K562 (cell line): ENCODE results near the gene SLC39A11. TPM values are rescaled to one million over a fixed set of nuclear protein-coding genes. Genes with fewer than 3 reads are reported as not detected.

Experiments
- ARID3B ChIP-seq: fragments of 250-450 bp; sonication (Bioruptor Pico); IDR thresholded peaks from 2 replicates; pipeline ENCODE4 v1.4.0; 2020; ENCODE audit warnings: borderline replicate concordance
- CTCF ChIP-seq, 3 experiments: IDR thresholded peaks in 2 of 3; conservative IDR thresholded peaks in 1 of 3; 2 replicates each; pipeline ENCODE4 v1.5.1; 2011 to 2012; ENCODE audit warnings: low read length in 3 of 3, mild to moderate bottlenecking in 3 of 3, control low read depth in 2 of 3, improper control_type of control experiment in 1 of 3, inconsistent platforms in 1 of 3, low read depth in 1 of 3, mixed read lengths in 1 of 3, moderate library complexity in 1 of 3; ENCODE audit not compliant: insufficient read depth in 2 of 3
- CXXC5 ChIP-seq: fragments of 250-450 bp; sonication (Bioruptor Pico); IDR thresholded peaks from 2 replicates; pipeline ENCODE4 v1.8.0; 2022; ENCODE audit warnings: inconsistent platforms, mild to moderate bottlenecking, moderate library complexity
- HCFC1 ChIP-seq: IDR thresholded peaks from 2 replicates; pipeline ENCODE4 v1.6.1; 2012; ENCODE audit warnings: low read depth, low read length, improper control_type of control experiment
- KLF10 ChIP-seq: fragments of 250-450 bp; sonication (Bioruptor Pico); IDR thresholded peaks from 2 replicates; pipeline ENCODE4 v1.6.1; 2021; ENCODE audit warnings: matching md5 sums
- NCOA1 ChIP-seq: fragments of 450-650 bp; IDR thresholded peaks from 2 replicates; pipeline ENCODE4 v1.6.1; 2016; ENCODE audit warnings: low read depth
- NELFE ChIP-seq: IDR thresholded peaks from 2 replicates; pipeline ENCODE4 v1.6.1; 2011; ENCODE audit warnings: mild to moderate bottlenecking; ENCODE audit not compliant: insufficient read depth, insufficient read length
- PURB ChIP-seq: sonication (generic); formaldehyde crosslinking; IDR thresholded peaks from 2 replicates; pipeline ENCODE4 v1.9.0; 2021; ENCODE audit warnings: low read depth, mild to moderate bottlenecking, missing genetic modification reagents
- RFX7 ChIP-seq: fragments of 250-450 bp; sonication (Bioruptor Pico); IDR thresholded peaks from 2 replicates; pipeline ENCODE4 v1.5.1; 2021; ENCODE audit warnings: mild to moderate bottlenecking
- SIN3B ChIP-seq: fragments of 450-650 bp; IDR thresholded peaks from 2 replicates; pipeline ENCODE4 v1.6.1; 2017; ENCODE audit warnings: low read depth, mild to moderate bottlenecking, moderate library complexity
- SP2 ChIP-seq: IDR thresholded peaks from 2 replicates; pipeline ENCODE4 v1.6.1; 2011; ENCODE audit warnings: mild to moderate bottlenecking, low read depth, low read length, moderate library complexity; ENCODE audit not compliant: poor library complexity, severe bottlenecking; ENCODE audit errors: extremely low read depth
- ZBTB7A ChIP-seq: IDR thresholded peaks from 2 replicates; pipeline ENCODE4 v1.6.1; 2011; ENCODE audit warnings: low read depth, mild to moderate bottlenecking, low read length, moderate library complexity, borderline replicate concordance; ENCODE audit not compliant: control insufficient read depth
- ZNF12 ChIP-seq: sonication (generic); formaldehyde crosslinking; IDR thresholded peaks from 2 replicates; pipeline ENCODE4 v1.4.0; 2020; ENCODE audit warnings: mild to moderate bottlenecking, missing genetic modification reagents
- ZNF311 ChIP-seq: fragments of 250-450 bp; sonication (Bioruptor Pico); IDR thresholded peaks from 2 replicates; pipeline ENCODE4 v1.4.0; 2020; ENCODE audit warnings: mild to moderate bottlenecking, moderate library complexity
- ZNF696 ChIP-seq: fragments of 250-450 bp; sonication (Bioruptor Pico); conservative IDR thresholded peaks from 2 replicates; pipeline ENCODE4 v1.4.0; 2020; ENCODE audit warnings: mild to moderate bottlenecking, moderate library complexity
- polyA plus RNA-seq, 8 experiments: library from polyadenylated mRNA; depleted of rRNA in 4 of 8; stranded (reverse) in 5 of 8; unstranded in 3 of 8; fragments of >200 nt; fragmentation: Nextera tagmentation in 2 of 8; fragmentation: Illumina TruSeq in 1 of 8; extraction: Ambion mirVana in 2 of 8; extraction: Trizol in 1 of 8; gene quantifications; 2 replicates each; pipeline versions ENCODE4 v1.2.1 to v1.2.3, GENCODE V29; 2011 to 2014; ENCODE audit warnings: inconsistent platforms in 1 of 8, missing spikeins in 1 of 8
- total RNA-seq, 7 experiments: library from RNA; depleted of rRNA in 6 of 7; stranded (reverse); fragments of >200 nt in 6 of 7; fragmentation: Illumina TruSeq in 2 of 7; extraction: Trizol in 2 of 7; gene quantifications; 2 replicates each; pipeline versions ENCODE4 v1.2.1 to v1.2.3, GENCODE V29; 2011 to 2021; ENCODE audit warnings: low replicate concordance in 1 of 7
- TF ChIP-seq, protein P1 (sequence below), 2 experiments: fragments of 450-650 bp; IDR thresholded peaks; 2 replicates each; pipeline ENCODE4 v1.6.1; 2016
- TF ChIP-seq, protein P2 (sequence below): fragments of 450-650 bp; IDR thresholded peaks from 2 replicates; pipeline ENCODE4 v1.6.1; 2017; ENCODE audit warnings: antibody characterized with exemption, mild to moderate bottlenecking

Gene SLC39A11
- total and polyA plus RNA-seq, 9 of the 15 experiments (the other 6 are each of a cell fraction or from before 2014, with no cell fraction given), result 10.5 to 26.4 (median 13.4) TPM

DNA sequence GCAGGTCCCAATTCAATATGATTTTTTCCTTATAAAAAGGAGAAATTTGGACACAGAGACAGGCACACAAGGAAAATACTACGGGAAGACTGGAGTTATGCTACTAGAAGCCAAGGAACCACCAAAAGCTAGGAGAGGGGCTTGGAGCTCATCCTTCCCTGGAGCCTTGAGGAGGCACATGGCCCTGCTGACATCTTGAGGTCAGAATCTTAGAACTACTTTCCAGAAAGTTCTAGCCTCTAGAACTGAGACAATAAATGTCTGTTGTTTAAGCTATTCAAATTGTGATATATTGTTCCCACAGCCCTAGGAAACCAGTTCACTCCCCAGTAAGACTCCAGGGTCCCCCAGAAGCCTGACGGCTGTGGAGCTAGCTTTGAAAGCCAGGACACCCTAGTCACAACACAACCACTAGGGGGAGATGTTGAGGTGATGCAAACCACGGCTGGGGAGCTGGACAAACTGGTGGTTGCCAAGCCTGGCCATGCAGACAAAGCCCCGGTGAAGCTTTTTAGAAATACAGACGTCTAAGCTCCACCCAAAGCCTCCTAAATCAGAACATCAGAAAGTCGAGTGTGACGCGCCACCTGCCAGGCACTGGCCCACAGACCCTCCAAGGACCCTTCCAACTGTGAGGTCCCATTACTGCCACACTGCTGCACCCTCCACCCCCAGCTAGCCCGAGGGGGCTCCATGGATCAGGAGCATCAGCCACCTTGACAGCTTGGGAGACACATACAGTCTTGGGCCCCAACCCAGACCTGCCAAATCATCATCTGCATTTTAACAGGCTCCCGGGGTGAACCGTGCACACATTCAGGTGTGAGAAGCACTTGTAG is 106.4 kb downstream of the SLC39A11 start (continued):
- TF ChIP-seq, protein P1, sequence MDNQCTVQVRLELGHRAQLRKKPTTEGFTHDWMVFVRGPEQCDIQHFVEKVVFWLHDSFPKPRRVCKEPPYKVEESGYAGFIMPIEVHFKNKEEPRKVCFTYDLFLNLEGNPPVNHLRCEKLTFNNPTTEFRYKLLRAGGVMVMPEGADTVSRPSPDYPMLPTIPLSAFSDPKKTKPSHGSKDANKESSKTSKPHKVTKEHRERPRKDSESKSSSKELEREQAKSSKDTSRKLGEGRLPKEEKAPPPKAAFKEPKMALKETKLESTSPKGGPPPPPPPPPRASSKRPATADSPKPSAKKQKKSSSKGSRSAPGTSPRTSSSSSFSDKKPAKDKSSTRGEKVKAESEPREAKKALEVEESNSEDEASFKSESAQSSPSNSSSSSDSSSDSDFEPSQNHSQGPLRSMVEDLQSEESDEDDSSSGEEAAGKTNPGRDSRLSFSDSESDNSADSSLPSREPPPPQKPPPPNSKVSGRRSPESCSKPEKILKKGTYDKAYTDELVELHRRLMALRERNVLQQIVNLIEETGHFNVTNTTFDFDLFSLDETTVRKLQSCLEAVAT (IDR thresholded peaks at IDR 0.05), result no peak
- TF ChIP-seq NCOA1, result no peak
- no peak for TF ChIP-seq PURB (CRISPR knock-in tag)
- TF ChIP-seq CXXC5 (CRISPR knock-in tag), result no peak
- peak; percentile 84 to 89 (median 88) for TF ChIP-seq CTCF (IDR thresholded peaks at IDR 0.05 in 2 of 3, conservative IDR thresholded peaks at IDR 0.05 in 1 of 3; ENCODE audit: insufficient read depth in 2 of 3, low read depth in 1 of 3, low read length in 3 of 3)
- no peak for TF ChIP-seq HCFC1
- TF ChIP-seq SIN3B, result no peak
- no peak for TF ChIP-seq ZNF311 (CRISPR knock-in tag)
- TF ChIP-seq ZNF696 (CRISPR knock-in tag), result no peak
- no peak for TF ChIP-seq KLF10 (CRISPR knock-in tag)
- no peak for TF ChIP-seq RFX7 (CRISPR knock-in tag)
- no peak for TF ChIP-seq NELFE
- TF ChIP-seq, protein P2, sequence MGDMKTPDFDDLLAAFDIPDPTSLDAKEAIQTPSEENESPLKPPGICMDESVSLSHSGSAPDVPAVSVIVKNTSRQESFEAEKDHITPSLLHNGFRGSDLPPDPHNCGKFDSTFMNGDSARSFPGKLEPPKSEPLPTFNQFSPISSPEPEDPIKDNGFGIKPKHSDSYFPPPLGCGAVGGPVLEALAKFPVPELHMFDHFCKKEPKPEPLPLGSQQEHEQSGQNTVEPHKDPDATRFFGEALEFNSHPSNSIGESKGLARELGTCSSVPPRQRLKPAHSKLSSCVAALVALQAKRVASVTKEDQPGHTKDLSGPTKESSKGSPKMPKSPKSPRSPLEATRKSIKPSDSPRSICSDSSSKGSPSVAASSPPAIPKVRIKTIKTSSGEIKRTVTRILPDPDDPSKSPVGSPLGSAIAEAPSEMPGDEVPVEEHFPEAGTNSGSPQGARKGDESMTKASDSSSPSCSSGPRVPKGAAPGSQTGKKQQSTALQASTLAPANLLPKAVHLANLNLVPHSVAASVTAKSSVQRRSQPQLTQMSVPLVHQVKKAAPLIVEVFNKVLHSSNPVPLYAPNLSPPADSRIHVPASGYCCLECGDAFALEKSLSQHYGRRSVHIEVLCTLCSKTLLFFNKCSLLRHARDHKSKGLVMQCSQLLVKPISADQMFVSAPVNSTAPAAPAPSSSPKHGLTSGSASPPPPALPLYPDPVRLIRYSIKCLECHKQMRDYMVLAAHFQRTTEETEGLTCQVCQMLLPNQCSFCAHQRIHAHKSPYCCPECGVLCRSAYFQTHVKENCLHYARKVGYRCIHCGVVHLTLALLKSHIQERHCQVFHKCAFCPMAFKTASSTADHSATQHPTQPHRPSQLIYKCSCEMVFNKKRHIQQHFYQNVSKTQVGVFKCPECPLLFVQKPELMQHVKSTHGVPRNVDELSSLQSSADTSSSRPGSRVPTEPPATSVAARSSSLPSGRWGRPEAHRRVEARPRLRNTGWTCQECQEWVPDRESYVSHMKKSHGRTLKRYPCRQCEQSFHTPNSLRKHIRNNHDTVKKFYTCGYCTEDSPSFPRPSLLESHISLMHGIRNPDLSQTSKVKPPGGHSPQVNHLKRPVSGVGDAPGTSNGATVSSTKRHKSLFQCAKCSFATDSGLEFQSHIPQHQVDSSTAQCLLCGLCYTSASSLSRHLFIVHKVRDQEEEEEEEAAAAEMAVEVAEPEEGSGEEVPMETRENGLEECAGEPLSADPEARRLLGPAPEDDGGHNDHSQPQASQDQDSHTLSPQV, result 0 out of 2 replicates have a peak, but pooled peaks have one; percentile 31
- peak; percentile 33; the same call in 1 of the 2 replicates for TF ChIP-seq ZBTB7A
- TF ChIP-seq ARID3B, result no peak
- TF ChIP-seq SP2, result no peak
- TF ChIP-seq ZNF12 (CRISPR knock-in tag), result 0 out of 2 replicates have a peak, but pooled peaks have one; percentile 24
